Coronary artery (tissue), 2 donors: ENCODE data around the gene POLR3E.

Experiments used
- DNase-seq: peaks from one replicate; pipeline ENCODE4 v3.0.0-alpha.2; 2017; ENCODE audit warnings: low spot score
- H3K27ac ChIP-seq, 2 donors: fragments of 200-600 bp; sonication (generic); one replicate each; pipeline ENCODE4 v1.5.1; 2016 to 2019
- H3K4me3 ChIP-seq: fragments of 200-600 bp; sonication (generic); 2 replicates; pipeline ENCODE4 v1.5.1; 2016; ENCODE audit warnings: mild to moderate bottlenecking, moderate library complexity
- TF ChIP-seq, protein P1 (sequence below): fragments of 200-600 bp; sonication (generic); IDR thresholded peaks from one replicate; pipeline ENCODE4 v1.5.1; 2019; ENCODE audit warnings: antibody characterized with exemption

Gene POLR3E

DNA sequence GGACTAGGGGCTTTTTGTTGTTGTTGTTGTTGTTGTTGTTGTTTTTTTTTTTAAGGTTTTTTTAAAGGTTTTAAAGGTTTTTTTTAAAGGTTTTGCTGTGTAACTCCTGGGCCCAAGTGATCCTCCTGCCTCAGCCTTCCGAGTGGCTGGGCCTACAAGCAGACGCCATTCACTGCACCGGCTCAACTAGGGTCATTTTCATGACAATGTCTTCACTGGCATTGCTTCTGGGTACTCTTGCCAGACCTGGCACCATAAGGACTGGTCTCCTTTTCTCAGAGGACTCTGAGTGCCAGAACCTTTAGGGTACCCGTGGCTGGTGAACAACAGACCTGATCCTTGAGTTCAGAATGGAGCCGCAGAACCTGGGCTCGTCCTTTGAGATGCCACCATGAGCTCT, 20.4 kb downstream of the POLR3E start:
- TF ChIP-seq, protein P1, sequence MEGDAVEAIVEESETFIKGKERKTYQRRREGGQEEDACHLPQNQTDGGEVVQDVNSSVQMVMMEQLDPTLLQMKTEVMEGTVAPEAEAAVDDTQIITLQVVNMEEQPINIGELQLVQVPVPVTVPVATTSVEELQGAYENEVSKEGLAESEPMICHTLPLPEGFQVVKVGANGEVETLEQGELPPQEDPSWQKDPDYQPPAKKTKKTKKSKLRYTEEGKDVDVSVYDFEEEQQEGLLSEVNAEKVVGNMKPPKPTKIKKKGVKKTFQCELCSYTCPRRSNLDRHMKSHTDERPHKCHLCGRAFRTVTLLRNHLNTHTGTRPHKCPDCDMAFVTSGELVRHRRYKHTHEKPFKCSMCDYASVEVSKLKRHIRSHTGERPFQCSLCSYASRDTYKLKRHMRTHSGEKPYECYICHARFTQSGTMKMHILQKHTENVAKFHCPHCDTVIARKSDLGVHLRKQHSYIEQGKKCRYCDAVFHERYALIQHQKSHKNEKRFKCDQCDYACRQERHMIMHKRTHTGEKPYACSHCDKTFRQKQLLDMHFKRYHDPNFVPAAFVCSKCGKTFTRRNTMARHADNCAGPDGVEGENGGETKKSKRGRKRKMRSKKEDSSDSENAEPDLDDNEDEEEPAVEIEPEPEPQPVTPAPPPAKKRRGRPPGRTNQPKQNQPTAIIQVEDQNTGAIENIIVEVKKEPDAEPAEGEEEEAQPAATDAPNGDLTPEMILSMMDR, result no peak
- no peak overlapping the region for H3K27ac ChIP-seq
- DNase-seq, result peak; percentile 50
- H3K4me3 ChIP-seq, result no peak overlapping the region

DNA sequence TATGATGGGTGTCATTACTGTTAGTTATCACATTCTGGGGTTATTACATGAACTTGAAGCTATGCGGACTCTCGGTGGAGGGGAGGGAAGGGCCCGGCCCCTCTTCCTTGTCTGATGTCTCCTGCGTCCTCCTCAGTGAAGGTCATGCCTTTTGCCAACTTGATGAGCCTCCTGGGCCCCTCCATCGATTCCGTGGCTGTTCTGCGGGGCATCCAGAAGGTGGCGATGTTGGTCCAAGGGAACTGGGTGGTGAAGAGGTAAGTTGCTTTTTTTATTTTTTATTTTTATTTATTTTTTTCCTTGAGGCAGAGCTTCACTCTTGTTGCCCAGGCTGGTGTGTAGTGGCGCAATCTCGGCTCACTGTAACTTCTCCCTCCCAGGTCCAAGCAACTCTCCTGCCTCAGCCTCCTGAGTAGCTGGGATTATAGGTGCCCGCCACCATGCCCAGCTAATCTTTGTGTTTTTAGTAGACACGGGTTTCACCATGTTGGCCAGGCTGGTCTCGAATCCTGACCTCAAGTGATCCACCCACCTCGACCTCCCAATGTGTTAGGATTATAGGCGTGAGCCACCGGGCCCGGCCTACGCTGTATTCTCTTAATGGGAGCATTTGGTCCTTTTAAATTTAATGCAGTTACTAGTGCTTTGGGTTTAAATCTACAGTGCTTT, 21.6 kb downstream of the POLR3E start:
- DNase-seq, result no peak
- Histone ChIP-seq H3K4me3 (no peak overlapping the region), H3K27ac (no peak overlapping the region)
- TF ChIP-seq, protein P1, result peak; percentile 22

DNA sequence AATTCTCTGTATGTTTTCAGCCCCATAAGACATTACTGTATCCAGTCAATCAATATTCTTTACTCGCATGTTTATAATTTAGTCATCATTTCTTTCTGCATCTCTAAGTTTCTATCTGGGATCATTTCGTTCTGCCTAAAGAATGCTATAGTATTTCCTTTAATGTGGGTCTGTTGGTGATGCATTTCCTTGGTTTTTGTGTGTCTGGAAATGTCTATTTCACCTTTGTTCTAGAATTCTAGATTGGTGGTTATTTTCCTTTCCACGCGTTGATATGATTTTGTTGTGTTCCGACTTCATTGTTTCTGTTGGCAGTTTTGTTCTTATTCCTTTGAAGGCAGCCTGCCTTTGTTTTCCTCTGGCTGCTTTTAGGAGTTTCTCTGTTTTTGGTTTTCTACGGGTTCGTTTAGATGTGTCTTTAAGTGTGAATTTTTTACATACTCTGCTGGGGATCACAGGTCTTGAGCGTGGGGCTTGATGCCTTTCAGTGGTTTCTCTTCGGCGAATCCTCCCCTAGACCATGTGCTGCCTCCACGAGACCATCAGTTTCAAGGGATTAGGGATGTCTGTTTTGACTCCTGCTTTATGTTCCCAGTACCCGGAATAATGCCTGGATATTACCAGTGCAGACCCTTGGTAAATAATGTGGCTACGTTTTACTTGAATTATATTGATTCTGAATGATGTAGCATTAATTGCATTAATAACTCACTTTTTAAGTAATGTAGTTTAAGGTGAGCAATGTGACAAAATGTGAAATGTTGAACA, 23.5 kb downstream of the POLR3E start:
- H3K4me3 ChIP-seq, result no peak overlapping the region
- no peak overlapping the region for H3K27ac ChIP-seq
- no peak for DNase-seq
- TF ChIP-seq, protein P1, result no peak

DNA sequence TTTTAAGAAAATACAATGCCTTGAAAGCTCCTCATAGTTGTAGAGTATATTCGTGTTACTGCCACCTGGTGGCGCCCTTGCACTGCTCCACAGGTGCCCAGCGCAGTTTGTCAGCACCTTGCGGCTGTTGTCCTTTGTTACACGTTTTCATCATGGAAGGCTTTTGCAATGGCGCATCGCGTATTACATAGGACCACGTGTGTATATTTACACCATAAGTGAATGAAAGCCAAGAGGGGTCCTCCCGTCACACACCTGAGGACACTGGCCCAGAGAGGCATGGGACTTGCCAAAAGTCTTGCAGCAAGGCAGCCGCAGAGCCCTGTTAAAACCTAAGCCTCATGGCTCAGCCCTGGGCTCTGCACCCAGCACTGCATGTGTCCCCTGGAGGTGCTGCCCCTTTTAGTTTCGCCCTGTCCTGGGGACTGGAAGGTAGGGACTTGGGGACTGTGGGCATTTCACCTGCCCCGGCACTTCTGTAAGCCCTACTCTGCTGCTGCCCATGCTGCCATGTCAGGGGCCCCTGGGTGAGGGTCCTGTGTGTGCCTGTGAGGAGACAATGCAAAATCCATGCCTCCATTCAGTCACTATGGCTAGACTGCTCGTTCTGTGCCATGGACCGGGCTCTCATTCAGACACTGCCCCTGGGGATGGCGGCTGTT, 24.3 kb downstream of the POLR3E start:
- no peak for DNase-seq
- Histone ChIP-seq H3K4me3 (no peak overlapping the region), H3K27ac (no peak overlapping the region)
- TF ChIP-seq, protein P1, result peak; percentile 70

DNA sequence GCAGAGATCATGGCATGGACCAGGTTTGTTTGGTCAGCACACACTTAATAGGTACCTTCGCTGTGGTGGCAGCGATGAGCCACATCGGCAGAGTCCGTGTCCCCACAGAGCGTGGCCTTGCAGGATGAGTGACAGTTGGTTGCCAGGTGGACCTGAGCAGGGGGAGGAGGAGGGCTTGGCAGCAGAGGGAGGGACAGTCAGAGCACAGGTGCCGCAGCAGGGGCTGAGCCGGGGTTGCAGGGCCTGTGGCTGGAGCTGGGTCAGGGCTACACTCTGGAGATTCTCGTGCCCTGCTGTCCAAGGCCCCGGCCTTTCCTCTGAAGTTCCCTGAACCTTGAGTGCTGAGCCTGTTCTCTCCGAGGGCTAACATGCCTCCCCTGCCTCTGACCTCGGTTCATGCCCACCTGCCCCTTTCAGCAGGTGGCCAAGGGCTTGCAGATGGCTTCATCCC, 24.8 kb downstream of the POLR3E start:
- Histone ChIP-seq H3K4me3 (no peak overlapping the region), H3K27ac (no peak overlapping the region)
- TF ChIP-seq, protein P1, result no peak
- no peak for DNase-seq

DNA sequence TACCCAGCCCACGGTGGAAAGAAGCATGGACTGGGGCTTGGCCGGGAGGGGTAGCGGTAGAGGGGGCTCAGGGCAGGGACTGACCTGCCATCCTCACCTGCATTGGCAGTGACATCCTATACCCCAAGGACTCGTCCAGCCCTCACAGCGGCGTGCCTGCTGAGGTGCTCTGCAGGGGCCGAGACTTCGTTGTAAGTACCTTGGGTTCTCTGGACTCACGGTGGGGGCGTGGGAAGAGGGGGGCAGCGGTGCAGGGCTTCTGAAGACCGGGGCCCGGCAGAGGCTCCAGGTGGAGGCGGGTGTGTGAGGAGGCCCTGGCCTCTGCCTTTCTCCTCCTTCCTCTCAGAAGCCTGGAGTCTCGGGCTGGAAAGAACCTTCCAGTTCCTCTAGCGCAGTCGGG, 25.5 kb downstream of the POLR3E start:
- Histone ChIP-seq H3K4me3 (no peak overlapping the region), H3K27ac (no peak overlapping the region)
- TF ChIP-seq, protein P1, result no peak
- no peak for DNase-seq
